ENCODE data around the gene TTC16.
A peak's percentile ranks its signal among the peaks of the same experiment; 100 is the strongest.
"Not testable (repeated sequence)": the region's sequence is repeated elsewhere in the genome, so short reads cannot be mapped to it uniquely, and the experiment has no call there.

Gene TTC16

GRCh38 chr9:127746959-127747569 lies 31.2 kb downstream of the TTC16 start:
- DNase-seq: no peak

- no peak for DNase-seq
Observed at GRCh38 chr9:127749090-127749787, 33.4 kb downstream of the TTC16 start.

DNA sequence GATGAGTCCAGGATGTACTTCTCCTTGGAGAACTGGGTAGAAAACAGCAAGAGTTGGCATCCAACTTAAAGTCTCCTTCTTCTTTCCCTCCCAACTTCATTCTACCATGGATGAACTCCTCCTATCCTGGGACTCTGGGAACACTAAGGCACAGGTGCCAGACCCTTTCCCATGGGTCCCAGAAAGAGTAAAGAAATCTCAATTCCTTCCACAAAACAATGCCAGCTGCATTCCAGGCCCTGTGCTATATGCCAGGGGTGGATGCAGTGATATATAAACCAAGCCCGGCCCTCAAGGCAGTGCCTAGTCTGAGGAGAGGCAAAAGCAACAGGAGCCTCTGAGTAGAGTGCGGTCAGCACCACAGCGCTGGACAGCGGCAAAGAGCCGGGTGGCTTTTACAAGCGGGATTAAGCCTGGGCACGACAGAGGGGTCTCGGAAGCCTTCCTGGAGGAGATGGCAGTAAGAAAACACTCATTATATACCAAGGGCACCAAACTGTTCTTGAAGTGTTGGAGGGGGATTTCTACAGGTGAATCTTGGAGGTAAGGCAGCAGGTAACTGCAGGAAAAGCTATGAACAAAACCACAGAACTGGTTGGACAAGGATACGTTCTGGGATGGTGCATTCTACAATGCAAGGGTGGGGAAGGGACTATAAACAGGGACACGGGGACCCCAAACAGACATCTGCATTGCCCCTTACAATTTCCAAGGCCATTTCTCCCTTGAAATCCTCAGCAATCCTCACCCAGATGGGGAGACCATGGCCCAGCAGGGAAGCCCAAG lies 35.6 kb downstream of the TTC16 start:
- no peak for DNase-seq

DNA sequence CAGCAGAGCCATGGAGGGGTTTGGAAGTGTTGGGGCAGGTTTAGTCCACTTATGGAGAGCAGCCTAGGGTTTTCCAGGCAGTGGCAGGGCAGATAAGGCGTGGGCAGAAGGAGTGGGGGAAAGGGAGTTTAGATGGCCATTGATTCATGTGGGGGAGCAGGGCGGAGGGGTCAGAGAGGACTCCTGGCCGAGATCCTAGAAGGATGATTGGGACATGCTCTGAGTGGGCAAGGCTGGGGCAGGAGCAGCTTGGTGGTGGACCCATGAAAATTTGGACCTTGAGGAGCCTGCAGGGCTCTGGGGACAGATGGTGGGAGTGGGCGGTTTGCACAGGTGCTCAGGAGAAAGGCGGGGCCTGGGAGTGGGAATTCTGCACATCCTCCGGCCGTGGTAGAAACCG lies 37.3 kb downstream of the TTC16 start:
- no peak for DNase-seq

- no peak for DNase-seq
Observed at GRCh38 chr9:127753622-127754021, 37.7 kb downstream of the TTC16 start.

GRCh38 chr9:127754099-127755060 lies 38.5 kb downstream of the TTC16 start:
- peak; percentile 81 for DNase-seq

- DNase-seq: peak; percentile 86
Observed at GRCh38 chr9:127755061-127756060, 39.5 kb downstream of the TTC16 start.

DNA sequence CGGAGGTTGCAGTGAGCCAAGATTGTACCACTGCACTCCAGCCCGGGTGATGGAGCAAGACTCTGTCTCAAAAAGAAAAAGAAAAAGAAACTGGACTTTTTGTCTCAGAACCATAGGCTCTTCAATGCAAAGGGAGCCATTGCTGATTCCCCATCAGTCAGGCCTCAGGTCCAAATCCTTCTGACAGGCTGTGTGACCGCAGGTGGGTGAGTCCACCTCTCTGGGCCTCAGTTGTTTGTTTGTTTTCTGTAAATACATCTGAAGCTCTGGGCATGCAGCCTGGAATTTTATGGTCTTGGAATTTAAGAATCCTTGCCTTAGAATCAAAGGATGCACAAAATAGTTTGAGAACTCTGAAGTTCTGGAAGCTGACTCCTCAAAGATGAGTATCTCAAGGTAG lies 40.4 kb downstream of the TTC16 start:
- no peak for DNase-seq

DNA sequence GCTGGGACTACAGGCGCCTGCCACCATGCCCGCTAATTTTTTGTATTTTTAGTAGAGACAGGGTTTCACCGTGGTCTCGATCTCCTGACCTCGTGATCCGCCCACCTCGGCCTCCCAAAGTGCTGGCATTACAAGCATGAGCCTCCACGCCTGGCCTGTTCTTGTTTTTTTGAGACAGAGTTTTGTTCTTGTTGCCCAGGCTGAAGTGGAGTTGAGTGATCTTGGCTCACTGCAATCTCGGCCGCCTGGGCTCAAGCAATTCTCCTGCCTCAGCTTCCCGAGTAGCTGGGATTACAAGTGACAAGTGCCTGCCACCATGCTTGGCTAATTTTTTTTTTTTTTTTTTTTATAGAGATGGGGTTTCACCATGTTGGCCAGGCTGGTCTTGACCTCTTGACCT lies 40.9 kb downstream of the TTC16 start:
- DNase-seq: not testable (repeated sequence)

- no peak for DNase-seq
Observed at GRCh38 chr9:127758843-127759242, 43.0 kb downstream of the TTC16 start.

- no peak for DNase-seq
Observed at GRCh38 chr9:127761061-127761460, 45.2 kb downstream of the TTC16 start.

DNA sequence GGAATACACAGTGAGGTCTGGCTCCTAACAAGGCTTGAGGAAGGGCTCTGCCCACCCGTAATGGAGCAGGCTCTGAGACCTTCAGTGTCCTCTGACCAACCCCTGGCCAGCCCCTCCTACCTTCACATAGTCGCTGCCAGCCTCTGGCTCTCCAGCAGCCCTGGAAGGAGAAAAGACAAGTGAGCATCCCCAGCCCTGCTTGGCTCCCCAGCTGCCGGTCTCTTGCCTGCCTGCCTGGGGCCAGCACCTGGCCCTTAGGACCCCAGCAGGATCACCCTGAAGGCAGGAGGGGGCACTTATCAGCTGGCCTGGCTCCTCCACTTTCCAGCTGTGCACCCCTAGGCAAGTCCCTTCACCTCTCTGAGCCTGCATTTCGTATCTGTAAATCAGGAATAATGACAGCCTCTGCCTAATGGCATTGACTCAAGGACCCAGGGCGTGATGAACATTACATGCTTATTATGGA lies 45.6 kb downstream of the TTC16 start:
- no peak for DNase-seq

DNA sequence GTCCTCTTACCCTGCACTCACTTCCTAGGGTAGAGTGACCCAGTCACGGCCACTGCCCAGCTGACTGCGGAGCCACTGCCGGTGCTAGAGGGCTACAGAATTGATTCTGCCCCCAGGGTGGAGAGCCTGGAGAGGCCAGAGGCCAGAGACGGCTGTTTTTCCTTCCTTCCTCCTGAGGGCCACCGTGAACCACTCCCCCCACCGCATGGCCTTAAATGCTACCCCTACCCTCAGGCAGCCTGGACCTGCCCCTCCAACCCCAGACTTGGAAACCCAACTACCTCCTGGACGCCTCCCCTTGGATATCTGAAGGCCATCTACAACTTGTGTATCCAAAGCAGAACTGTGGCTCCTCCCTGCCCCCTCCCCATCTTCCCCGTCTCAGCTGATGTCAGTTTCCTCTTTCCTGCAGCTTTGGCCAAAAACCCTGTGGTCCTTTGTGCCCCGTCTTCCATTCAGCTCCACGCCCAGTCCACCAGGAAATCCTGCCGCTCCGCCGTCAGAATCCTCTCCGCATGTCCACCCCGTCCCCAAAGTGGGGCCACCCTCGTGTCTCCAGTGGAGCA lies 46.3 kb downstream of the TTC16 start:
- no peak for DNase-seq

GRCh38 chr9:127763918-127764384 lies 48.1 kb downstream of the TTC16 start:
- DNase-seq: no peak

DNA sequence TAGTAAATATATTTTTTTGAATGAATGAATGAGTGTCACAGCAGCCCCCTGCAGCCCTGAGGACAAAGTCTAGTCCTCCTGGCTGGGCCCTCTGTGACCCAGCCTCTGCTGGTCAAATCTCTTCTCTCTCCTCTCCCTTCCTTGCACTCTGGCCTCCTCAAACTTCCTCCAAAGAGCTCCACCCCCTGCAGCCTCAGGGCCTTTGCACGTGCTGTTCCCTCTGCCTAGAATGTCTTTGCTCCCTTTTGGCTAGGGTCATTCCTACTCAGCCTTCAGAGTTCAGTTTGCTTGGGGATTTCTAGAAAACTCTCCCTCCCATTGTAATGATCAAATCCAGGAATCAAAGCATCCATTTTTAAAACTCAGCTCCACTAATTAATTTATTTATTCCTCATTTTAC lies 49.5 kb downstream of the TTC16 start:
- no peak for DNase-seq

DNA sequence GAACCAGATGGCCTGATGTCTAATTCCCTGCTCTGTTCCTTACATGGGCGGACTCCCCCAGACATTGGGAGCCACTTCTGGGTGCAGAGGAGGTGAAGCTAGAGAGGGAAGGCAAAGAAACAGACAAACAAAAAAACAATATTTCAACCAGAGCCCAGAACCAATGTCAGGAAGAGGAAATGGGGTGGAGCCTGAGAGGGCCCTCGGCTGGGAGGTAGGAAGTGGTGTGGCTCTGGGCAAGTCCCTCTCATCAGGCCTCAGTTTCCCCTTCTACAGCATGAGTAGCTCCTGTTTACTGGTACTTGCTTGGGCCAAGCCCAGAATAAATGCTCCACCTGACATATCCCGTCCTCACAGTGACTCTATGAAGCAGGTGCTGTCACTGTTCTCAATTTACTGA lies 51.5 kb downstream of the TTC16 start:
- peak; percentile 61 for DNase-seq

DNA sequence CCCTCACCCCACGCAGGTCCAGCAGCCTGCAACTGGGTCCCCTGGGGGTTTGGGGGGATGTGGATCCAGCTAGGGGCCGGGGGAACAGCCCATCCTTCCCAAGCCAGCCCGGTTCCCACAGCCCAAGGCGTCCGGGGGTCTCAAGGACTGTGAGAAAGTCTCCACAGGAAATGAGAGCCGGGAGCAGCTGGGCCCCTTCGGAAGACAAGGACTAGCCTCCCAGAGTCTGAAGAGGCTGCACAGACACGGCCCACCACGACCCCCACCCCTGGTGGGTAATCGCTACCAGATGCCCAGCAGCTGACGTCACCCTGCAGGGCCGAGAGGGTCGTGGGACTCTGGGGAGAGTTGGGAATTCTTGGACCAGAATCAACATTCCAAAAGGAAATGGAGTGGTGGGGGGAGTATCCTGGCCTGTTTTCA lies 52.0 kb downstream of the TTC16 start:
- no peak for DNase-seq

DNA sequence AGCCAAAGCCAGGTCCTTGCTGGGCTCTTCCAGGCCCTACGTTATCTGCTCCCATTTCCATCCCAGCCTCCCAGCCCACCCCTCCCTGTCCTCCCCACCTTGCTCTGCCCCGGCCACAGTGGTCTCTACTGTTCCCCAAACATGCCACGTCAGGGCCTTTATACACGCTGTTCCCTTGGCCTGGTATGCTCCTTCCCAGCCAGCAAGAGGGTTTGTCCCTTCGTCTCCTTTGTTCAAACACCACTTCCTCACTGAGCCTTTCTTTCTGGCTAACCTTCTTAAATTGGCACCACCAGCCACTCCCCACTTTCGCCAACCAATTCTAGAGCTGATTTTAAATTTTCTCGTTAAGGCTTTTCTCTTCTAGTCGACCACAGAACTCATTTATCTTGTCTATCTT lies 52.8 kb downstream of the TTC16 start:
- DNase-seq: no peak

- DNase-seq: no peak
Observed at GRCh38 chr9:127769101-127769500, 53.2 kb downstream of the TTC16 start.

DNA sequence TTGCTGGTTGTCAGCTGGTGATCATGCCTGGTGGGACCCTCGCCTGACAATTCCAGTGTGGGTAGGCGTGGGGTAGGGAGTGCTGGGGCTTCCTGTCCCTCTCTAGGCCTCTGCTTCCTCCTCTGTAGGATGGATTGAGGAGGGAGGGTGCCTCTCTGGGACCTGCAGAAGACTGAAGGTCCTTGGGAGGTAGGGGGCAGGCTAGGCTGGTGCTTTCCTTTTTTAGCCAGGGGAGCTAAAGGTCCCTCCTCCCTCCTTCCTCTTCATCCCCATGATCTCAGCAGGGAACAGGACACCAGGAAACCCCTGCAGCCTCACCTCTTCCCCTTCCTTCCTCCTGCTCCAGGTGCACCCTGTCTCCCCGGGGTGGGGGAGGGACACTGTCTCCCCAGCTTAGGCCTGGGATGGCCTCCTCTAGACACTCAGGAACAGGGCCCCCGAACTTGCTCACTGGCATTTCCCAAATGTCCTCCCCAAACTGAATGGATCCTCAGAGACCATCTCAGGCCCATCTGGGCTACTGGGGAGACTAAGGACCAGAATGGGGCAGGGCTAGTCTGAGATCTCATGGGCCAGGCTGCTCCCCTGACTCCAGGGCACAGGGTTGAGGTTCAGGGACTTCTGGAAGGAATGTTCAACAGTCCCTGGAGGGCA lies 54.2 kb downstream of the TTC16 start:
- no peak for DNase-seq

GRCh38 chr9:127770583-127770904 lies 54.7 kb downstream of the TTC16 start:
- DNase-seq: no peak

Measured in NCI-H2171 (cell line).